ENCODE data around the gene WDR90. TPM values are rescaled to one million over a fixed set of nuclear protein-coding genes. Genes with fewer than 3 reads are reported as not detected.

The WDR90 gene
- total and polyA plus RNA-seq, 2 of the 13 experiments (the other 11 are each of a cell fraction or from before 2014, with no cell fraction given): 14.9 to 28.9 TPM

DNA sequence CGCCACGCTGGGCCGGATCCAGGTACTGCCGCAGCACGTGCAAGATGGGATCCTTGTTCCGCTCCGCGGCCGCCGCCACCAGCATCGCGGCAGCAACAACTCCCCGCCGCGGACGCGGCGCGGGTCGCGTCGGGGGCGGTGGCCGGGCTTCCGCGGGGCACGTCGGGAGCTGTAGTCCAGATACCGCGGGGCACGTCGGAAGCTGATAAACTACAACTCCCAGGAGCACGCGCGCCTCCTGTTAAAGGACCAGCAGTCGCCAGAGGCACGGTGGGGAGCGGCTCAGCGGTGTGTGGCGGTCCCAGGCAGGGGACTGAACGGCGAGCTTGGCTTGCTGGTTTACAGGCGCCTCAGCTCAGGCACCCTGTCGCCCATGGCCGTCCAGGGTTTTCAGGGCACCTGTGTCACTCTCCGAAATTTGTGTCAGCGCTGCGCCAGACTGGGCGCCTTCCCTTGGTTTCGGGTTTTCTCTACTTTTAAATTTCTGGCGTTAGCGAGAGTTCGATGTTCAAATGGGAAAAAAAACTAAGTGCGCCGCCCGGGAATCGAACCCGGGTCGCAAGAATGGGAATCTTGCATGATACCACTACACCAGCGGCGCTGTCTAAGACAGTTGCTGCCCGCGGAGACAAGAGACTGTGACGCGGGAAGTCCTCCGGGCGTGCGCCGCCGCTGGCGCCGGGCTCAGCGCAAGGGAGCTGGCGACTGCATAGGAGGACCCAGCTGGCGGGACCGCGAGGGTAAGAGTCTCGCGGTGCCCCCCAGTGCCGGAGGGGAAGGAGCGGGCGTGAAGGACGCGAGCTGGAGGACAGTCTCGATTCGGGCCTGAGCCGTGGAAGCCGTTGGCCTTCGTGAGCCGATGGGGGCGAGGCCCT, 12.7 kb upstream of the WDR90 start, which contains the start of gene METTL26 (continued):
- TF ChIP-seq ZSCAN31 (CRISPR knock-in tag; IDR thresholded peaks at IDR 0.05; ENCODE audit: low read depth) (peak; percentile 13), KLF13 (CRISPR knock-in tag; IDR thresholded peaks at IDR 0.05) (no peak), ZNF569 (CRISPR knock-in tag; IDR thresholded peaks at IDR 0.05; ENCODE audit: borderline replicate concordance) (no peak), SRSF9 (IDR thresholded peaks at IDR 0.05; ENCODE audit: borderline replicate concordance, insufficient read depth, low read depth, low read length, poor library complexity, severe bottlenecking) (no peak), ZSCAN25 (CRISPR knock-in tag; IDR thresholded peaks at IDR 0.05) (no peak), ZNF430 (CRISPR knock-in tag; IDR thresholded peaks at IDR 0.05) (peak; percentile 96), ZNF572 (CRISPR knock-in tag; IDR thresholded peaks at IDR 0.05) (no peak), ZFP90 (CRISPR knock-in tag; IDR thresholded peaks at IDR 0.05; ENCODE audit: borderline replicate concordance) (peak; percentile 54; the same call in 1 of the 2 replicates), SMAD3 (CRISPR knock-in tag; IDR thresholded peaks at IDR 0.05) (no peak; the same call in 1 of the 2 replicates), ZNF34 (CRISPR knock-in tag; IDR thresholded peaks at IDR 0.05; ENCODE audit: borderline replicate concordance) (peak; percentile 72; the same call in 1 of the 2 replicates), ZNF24 (IDR thresholded peaks at IDR 0.05) (peak; percentile 98), ONECUT2 (CRISPR knock-in tag; IDR thresholded peaks at IDR 0.05) (no peak), ZFP41 (CRISPR knock-in tag; IDR thresholded peaks at IDR 0.05; ENCODE audit: borderline replicate concordance) (no peak), SAFB2 (CRISPR knock-in tag; IDR thresholded peaks at IDR 0.05; ENCODE audit: borderline replicate concordance, low read depth) (peak; percentile 21; the same call in 1 of the 2 replicates), ZNF790 (CRISPR knock-in tag; IDR thresholded peaks at IDR 0.05; ENCODE audit: borderline replicate concordance) (peak; percentile 82), ZNF30 (CRISPR knock-in tag; IDR thresholded peaks at IDR 0.05) (0 out of 2 replicates have a peak, but pooled peaks have one; percentile 54), SMARCE1 (IDR thresholded peaks at IDR 0.05; ENCODE audit: borderline replicate concordance) (no peak), KAT8 (CRISPR knock-in tag; IDR thresholded peaks at IDR 0.05) (no peak), NR1H2 (CRISPR knock-in tag; IDR thresholded peaks at IDR 0.05; ENCODE audit: borderline replicate concordance, low read depth) (no peak), ZNF484 (CRISPR knock-in tag; IDR thresholded peaks at IDR 0.05; ENCODE audit: borderline replicate concordance, low read depth) (no peak; the same call in 1 of the 2 replicates), KLF9 (CRISPR knock-in tag; IDR thresholded peaks at IDR 0.05; ENCODE audit: low read depth) (0 out of 2 replicates have a peak, but pooled peaks have one; percentile 18), ARNT2 (CRISPR knock-in tag; IDR thresholded peaks at IDR 0.05; ENCODE audit: low read depth) (peak; percentile 92), DNMT3B (CRISPR knock-in tag; conservative IDR thresholded peaks at IDR 0.05) (no peak; the same call in 1 of the 2 replicates), FOXJ3 (CRISPR knock-in tag; IDR thresholded peaks at IDR 0.05; ENCODE audit: borderline replicate concordance) (peak; percentile 58; the same call in 1 of the 2 replicates), ZNF251 (CRISPR knock-in tag; IDR thresholded peaks at IDR 0.05) (no peak)
- TF ChIP-seq, protein P1, sequence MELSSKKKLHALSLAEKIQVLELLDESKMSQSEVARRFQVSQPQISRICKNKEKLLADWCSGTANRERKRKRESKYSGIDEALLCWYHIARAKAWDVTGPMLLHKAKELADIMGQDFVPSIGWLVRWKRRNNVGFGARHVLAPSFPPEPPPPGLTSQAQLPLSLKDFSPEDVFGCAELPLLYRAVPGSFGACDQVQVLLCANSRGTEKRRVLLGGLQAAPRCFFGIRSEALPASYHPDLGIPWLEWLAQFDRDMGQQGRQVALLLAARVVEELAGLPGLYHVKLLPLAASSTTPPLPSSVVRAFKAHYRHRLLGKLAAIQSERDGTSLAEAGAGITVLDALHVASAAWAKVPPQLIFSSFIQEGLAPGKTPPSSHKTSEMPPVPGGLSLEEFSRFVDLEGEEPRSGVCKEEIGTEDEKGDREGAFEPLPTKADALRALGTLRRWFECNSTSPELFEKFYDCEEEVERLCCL (CRISPR knock-in tag; IDR thresholded peaks at IDR 0.05; ENCODE audit: borderline replicate concordance): no peak; the same call in 1 of the 2 replicates
- TF ChIP-seq, protein P2, sequence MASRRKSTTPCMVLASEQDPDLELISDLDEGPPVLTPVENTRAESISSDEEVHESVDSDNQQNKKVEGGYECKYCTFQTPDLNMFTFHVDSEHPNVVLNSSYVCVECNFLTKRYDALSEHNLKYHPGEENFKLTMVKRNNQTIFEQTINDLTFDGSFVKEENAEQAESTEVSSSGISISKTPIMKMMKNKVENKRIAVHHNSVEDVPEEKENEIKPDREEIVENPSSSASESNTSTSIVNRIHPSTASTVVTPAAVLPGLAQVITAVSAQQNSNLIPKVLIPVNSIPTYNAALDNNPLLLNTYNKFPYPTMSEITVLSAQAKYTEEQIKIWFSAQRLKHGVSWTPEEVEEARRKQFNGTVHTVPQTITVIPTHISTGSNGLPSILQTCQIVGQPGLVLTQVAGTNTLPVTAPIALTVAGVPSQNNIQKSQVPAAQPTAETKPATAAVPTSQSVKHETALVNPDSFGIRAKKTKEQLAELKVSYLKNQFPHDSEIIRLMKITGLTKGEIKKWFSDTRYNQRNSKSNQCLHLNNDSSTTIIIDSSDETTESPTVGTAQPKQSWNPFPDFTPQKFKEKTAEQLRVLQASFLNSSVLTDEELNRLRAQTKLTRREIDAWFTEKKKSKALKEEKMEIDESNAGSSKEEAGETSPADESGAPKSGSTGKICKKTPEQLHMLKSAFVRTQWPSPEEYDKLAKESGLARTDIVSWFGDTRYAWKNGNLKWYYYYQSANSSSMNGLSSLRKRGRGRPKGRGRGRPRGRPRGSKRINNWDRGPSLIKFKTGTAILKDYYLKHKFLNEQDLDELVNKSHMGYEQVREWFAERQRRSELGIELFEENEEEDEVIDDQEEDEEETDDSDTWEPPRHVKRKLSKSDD (CRISPR knock-in tag; IDR thresholded peaks at IDR 0.05; ENCODE audit: low read depth): no peak; the same call in 1 of the 2 replicates
